DMS79 treated with DMSO at 0.1 percent for 48 hours (cell line): ENCODE results near the gene TK1.
A peak's percentile ranks its signal among the peaks of the same experiment; 100 is the strongest.

Source experiments
- DNase-seq: peaks from one replicate; lab custom pipeline; 2025; lab: John Stamatoyannopoulos, UW

The TK1 gene

GRCh38 chr17:78176548-78177025, 10.3 kb downstream of the TK1 start:
- DNase-seq: no peak

GRCh38 chr17:78175643-78175981, 11.2 kb downstream of the TK1 start:
- DNase-seq: no peak

GRCh38 chr17:78174870-78175642, 11.8 kb downstream of the TK1 start:
- no peak for DNase-seq

GRCh38 chr17:78174346-78174869, 12.4 kb downstream of the TK1 start:
- DNase-seq: no peak

- DNase-seq: no peak
Measured at GRCh38 chr17:78173097-78173715, 13.6 kb downstream of the TK1 start.

- DNase-seq: no peak
Measured at GRCh38 chr17:78172249-78173051, 14.4 kb downstream of the TK1 start.

- DNase-seq: peak; percentile 32
Measured at GRCh38 chr17:78171591-78172248, 15.1 kb downstream of the TK1 start.

GRCh38 chr17:78170692-78171590, 15.9 kb downstream of the TK1 start:
- no peak for DNase-seq

GRCh38 chr17:78168903-78169793, 17.7 kb downstream of the TK1 start:
- DNase-seq: no peak

GRCh38 chr17:78168242-78168902, 18.5 kb downstream of the TK1 start, which contains the start of gene SYNGR2:
Gene SYNGR2 (plus strand): TSS chr17:78168581. CDS start chr17:78168617, 36 bp downstream.
- DNase-seq: peak; percentile 47

GRCh38 chr17:78166416-78166815, 20.4 kb downstream of the TK1 start:
- DNase-seq: peak; percentile 2

- no peak for DNase-seq
Measured at GRCh38 chr17:78164748-78165607, 21.9 kb downstream of the TK1 start.

GRCh38 chr17:78163881-78164747, 22.7 kb downstream of the TK1 start:
- DNase-seq: no peak

GRCh38 chr17:78159575-78160158, 27.2 kb downstream of the TK1 start:
- DNase-seq: no peak

GRCh38 chr17:78154903-78155811, 31.7 kb downstream of the TK1 start:
- DNase-seq: no peak

GRCh38 chr17:78151514-78152008, 35.3 kb downstream of the TK1 start:
- DNase-seq: no peak
